ENCODE results near the gene RIN2.

RIN2 gene, protein sequence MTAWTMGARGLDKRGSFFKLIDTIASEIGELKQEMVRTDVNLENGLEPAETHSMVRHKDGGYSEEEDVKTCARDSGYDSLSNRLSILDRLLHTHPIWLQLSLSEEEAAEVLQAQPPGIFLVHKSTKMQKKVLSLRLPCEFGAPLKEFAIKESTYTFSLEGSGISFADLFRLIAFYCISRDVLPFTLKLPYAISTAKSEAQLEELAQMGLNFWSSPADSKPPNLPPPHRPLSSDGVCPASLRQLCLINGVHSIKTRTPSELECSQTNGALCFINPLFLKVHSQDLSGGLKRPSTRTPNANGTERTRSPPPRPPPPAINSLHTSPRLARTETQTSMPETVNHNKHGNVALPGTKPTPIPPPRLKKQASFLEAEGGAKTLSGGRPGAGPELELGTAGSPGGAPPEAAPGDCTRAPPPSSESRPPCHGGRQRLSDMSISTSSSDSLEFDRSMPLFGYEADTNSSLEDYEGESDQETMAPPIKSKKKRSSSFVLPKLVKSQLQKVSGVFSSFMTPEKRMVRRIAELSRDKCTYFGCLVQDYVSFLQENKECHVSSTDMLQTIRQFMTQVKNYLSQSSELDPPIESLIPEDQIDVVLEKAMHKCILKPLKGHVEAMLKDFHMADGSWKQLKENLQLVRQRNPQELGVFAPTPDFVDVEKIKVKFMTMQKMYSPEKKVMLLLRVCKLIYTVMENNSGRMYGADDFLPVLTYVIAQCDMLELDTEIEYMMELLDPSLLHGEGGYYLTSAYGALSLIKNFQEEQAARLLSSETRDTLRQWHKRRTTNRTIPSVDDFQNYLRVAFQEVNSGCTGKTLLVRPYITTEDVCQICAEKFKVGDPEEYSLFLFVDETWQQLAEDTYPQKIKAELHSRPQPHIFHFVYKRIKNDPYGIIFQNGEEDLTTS

DNA sequence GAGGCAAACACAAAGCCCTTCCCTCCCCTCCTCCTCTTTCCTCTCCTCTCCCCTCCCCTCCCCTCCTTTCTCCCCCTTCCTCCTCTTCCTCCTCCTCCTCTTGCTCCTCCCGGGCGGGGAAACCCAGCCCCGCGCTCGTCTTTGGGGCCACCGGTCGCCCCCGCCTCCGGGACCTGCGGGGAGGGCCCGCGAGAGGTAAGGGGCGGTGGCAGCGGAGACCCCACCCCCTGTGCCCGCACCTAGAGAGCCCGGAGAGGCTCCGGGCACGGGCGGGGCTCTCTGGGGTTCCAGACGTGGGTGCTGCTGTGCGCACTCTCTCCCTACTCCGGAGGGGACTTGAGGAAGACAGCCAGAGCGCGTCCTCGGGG, at the start of gene RIN2:
TSS of gene RIN2 (plus strand) at position 126 of the 368 bp plus-strand sequence. CDS start 131,344 bp downstream, outside the sequence.
- Histone ChIP-seq H2AFZ (ENCODE audit: low read depth, low read length) (peak within 1 kb of the TSS; percentile 46), H3K4me1 (ENCODE audit: insufficient read depth, low read length) (peaks cover 15% of the 10 kb centered on the region), H3K4me3 (ENCODE audit: low read length) (peak within 1 kb of the TSS; percentile 71), H3K27me3 (ENCODE audit: insufficient read depth, low read length) (no peaks in the 10 kb centered on the region), H3K36me3 (ENCODE audit: insufficient read depth, low read length) (peaks cover 4% of the 10 kb centered on the region), H3K9me3 (ENCODE audit: low read length) (no peaks in the 10 kb centered on the region)

DNA sequence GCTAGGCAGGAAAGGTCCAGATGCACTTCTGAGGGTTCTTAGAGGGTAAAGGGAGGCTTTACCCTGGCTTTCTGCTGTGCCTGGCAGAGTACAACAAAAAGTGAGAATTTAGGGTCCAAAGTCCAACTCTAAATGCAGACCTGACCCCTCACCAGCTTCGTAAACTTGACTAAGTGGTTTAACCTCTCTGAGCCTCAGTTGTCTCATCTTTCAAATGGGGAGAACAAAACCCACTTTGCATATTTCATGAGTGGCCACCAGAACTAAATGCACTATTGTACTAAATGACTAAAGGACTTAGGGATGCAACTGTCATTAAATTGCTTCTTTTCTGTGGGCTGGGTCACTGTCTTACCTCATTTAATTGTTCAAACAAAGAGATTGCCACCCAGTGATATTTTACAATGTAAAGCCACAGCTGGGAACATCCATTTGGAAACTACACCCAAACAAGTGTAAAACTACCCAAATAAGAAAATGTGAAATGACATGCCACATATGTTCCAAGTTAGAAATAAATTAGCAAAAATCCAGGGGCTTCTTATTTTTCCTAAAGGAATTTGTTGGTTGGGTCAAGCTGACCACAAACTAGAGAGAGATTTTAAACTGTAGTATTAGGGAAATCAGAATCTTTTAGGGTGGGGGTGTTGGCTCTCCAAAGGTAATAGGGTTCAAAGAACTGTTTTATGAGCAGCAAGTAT, 48.3 kb upstream of the RIN2 start:
- Histone ChIP-seq H3K4me3 (ENCODE audit: low read length) (no peak overlapping the region), H3K27me3 (ENCODE audit: insufficient read depth, low read length) (no peaks in the 10 kb centered on the region), H3K36me3 (ENCODE audit: insufficient read depth, low read length) (no peaks in the 10 kb centered on the region), H3K9me3 (ENCODE audit: low read length) (peaks cover 1% of the 10 kb centered on the region), H2AFZ (ENCODE audit: low read depth, low read length) (no peak overlapping the region), H3K4me1 (ENCODE audit: insufficient read depth, low read length) (peaks cover 5% of the 10 kb centered on the region)

DNA sequence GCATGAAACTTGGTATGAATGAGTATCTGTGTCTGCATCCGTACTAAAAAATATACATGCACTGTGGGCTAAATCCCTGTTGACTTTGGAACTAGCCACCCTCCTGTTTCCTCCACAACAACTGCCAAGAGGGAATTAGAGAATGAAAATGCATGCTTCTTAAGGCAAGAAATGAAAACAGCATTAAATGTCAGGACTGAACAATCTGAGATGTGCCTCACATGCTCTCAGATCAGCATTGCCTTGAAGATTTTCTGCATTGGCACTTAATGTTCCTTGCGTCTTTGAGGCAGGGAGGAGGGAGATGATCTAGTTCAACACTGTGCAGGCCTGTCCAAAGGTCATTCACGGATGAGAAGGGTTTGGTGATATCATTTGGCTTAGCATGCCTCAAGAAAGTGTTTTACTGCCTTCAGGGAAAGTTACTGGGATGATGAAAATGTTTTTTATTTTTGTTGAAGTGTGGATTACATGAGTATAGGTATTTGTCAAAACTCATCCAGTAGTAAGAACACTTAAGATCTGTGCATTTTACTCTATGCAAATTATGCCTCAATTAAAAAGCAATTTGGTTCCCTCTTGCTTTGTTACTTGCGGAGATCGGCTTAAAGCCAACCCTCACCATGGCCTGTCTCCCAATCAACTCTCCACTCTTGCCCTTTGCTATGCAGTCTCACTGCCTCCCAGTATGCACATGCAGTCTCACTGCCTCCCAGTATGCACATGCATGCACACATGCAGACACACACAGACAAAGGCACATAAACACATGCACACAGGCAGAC, 47.5 kb upstream of the RIN2 start:
- Histone ChIP-seq H3K4me3 (ENCODE audit: low read length) (no peak overlapping the region), H2AFZ (ENCODE audit: low read depth, low read length) (no peak overlapping the region), H3K4me1 (ENCODE audit: insufficient read depth, low read length) (peaks cover 8% of the 10 kb centered on the region), H3K9me3 (ENCODE audit: low read length) (peaks cover 1% of the 10 kb centered on the region), H3K36me3 (ENCODE audit: insufficient read depth, low read length) (no peaks in the 10 kb centered on the region), H3K27me3 (ENCODE audit: insufficient read depth, low read length) (no peaks in the 10 kb centered on the region)

DNA sequence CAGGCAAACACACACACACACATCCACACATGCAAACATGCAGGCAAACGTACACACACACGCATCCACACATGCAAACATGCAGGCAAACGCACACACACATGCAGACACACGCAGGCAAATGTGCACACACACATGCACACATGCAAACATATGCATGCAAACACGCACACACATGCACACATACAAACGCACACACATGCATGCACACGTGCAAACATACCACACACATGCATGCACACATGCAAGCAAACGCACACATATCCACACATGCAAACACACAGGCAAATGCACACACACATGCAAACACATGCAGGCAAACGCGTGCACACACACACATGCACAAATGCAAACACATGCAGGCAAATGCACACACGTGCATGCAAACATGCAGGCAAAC, 46.9 kb upstream of the RIN2 start:
- H3K27me3 ChIP-seq (ENCODE audit: insufficient read depth, low read length) = no peaks in the 10 kb centered on the region
- no peak overlapping the region for H2AFZ ChIP-seq (ENCODE audit: low read depth, low read length)
- H3K4me3 ChIP-seq (ENCODE audit: low read length) = no peak overlapping the region
- H3K9me3 ChIP-seq (ENCODE audit: low read length) = peaks cover 1% of the 10 kb centered on the region
- peaks cover 8% of the 10 kb centered on the region for H3K4me1 ChIP-seq (ENCODE audit: insufficient read depth, low read length)
- H3K36me3 ChIP-seq (ENCODE audit: insufficient read depth, low read length) = no peaks in the 10 kb centered on the region

DNA sequence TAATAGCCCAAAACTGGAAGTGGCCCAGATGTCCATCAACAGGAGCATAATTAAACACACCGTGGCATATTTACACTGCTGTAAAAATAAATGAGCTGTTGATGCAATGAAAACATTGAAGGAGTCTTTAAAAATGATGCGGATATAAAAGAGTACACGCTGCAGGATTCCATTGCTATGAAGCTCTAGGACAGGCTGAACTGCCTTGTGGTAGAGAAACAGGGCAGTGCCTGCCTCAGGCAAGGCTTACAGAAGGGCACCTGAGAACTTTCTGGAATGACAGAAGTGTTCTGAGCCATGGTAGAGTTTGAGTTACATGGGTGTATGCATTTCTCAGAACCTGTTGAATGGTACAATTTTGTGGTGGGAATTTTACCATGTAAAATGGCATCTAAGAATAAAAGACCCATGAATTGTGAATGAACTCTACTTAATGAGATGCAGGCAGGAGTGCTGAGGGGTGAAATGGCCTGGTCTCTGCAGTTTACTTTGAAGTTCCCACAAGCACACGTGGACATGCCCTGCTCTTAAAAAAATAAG, 45.3 kb upstream of the RIN2 start:
- H3K9me3 ChIP-seq (ENCODE audit: low read length) = peaks cover 6% of the 10 kb centered on the region
- no peak overlapping the region for H2AFZ ChIP-seq (ENCODE audit: low read depth, low read length)
- H3K4me3 ChIP-seq (ENCODE audit: low read length) = no peak overlapping the region
- H3K4me1 ChIP-seq (ENCODE audit: insufficient read depth, low read length) = peaks cover 8% of the 10 kb centered on the region
- H3K27me3 ChIP-seq (ENCODE audit: insufficient read depth, low read length) = no peaks in the 10 kb centered on the region
- H3K36me3 ChIP-seq (ENCODE audit: insufficient read depth, low read length) = no peaks in the 10 kb centered on the region

DNA sequence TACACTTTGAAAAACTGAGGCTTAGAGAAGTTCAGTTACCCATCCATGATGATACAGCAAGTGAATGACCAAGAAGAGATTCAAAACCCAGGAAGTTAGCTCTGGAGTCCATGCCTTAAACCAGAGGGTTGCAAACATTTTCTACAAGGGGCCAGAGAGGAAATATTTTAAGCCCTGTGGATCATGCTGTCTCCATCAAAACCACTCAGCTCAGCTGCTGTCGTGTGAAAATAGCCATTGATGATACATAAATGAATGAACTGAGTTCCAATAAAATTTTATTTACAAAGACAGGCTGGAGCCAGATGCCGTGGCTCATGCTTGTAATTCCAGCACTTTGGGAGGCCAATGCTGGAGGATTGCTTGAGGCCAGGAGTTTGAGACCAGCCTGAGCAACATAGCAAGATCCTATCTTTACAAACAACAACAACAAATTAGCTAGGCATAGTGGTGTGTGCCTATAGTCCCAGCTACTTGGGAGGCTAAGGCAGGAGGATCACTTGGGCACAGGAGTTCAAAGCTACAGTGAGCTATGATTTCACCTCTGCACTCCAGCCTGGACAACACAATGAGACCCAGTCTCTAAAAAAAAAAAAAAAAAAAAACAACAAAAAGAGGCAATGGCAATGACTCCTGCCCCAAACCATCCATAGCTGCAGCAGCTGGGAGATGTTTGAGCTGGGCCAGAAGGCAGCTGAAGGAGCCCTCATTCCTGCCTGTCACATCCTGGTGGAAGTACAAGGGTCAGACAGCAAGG, 44.1 kb upstream of the RIN2 start:
- Histone ChIP-seq H3K4me1 (ENCODE audit: insufficient read depth, low read length) (peaks cover 8% of the 10 kb centered on the region), H3K27me3 (ENCODE audit: insufficient read depth, low read length) (no peaks in the 10 kb centered on the region), H3K4me3 (ENCODE audit: low read length) (no peak overlapping the region), H2AFZ (ENCODE audit: low read depth, low read length) (no peak overlapping the region), H3K36me3 (ENCODE audit: insufficient read depth, low read length) (no peaks in the 10 kb centered on the region), H3K9me3 (ENCODE audit: low read length) (peaks cover 4% of the 10 kb centered on the region)

DNA sequence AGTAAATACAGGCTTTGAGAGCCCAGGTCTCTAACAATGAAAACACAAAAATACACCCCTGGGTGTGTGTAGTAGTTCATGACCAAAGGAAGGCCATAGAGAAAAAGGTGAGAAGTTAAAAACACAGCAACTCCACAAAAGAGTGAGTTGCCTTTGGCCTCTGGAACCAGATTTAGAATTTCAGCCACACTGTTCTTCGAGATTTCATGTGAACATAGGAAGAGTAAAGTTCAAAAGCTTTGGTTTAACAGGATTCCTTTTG, 43.5 kb upstream of the RIN2 start:
- peaks cover 4% of the 10 kb centered on the region for H3K9me3 ChIP-seq (ENCODE audit: low read length)
- H3K4me1 ChIP-seq (ENCODE audit: insufficient read depth, low read length) = peaks cover 8% of the 10 kb centered on the region
- no peaks in the 10 kb centered on the region for H3K36me3 ChIP-seq (ENCODE audit: insufficient read depth, low read length)
- no peak overlapping the region for H2AFZ ChIP-seq (ENCODE audit: low read depth, low read length)
- no peak overlapping the region for H3K4me3 ChIP-seq (ENCODE audit: low read length)
- H3K27me3 ChIP-seq (ENCODE audit: insufficient read depth, low read length) = no peaks in the 10 kb centered on the region

DNA sequence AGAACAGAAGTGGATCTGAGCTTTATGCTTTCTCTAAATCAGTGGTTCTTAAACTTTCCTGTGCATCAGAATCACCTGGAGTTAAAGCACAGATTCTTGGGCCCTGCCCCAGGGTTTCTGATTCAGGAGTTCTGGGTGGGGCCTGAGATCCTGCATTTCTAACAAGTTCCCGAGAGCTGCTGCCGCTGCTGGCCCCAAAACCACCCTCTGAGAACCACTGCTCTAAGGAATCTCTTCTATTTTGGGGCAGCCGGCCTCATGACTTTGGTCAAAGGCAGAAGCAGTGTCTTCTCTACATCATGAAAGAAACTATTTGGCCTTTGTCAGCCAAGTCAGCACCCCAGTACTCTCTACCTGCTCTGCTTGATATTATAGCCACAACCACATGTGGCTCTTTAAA, 42.1 kb upstream of the RIN2 start:
- no peaks in the 10 kb centered on the region for H3K36me3 ChIP-seq (ENCODE audit: insufficient read depth, low read length)
- H3K4me3 ChIP-seq (ENCODE audit: low read length) = no peak overlapping the region
- peaks cover 3% of the 10 kb centered on the region for H3K27me3 ChIP-seq (ENCODE audit: insufficient read depth, low read length)
- H2AFZ ChIP-seq (ENCODE audit: low read depth, low read length) = no peak overlapping the region
- H3K9me3 ChIP-seq (ENCODE audit: low read length) = peaks cover 4% of the 10 kb centered on the region
- H3K4me1 ChIP-seq (ENCODE audit: insufficient read depth, low read length) = peaks cover 8% of the 10 kb centered on the region

DNA sequence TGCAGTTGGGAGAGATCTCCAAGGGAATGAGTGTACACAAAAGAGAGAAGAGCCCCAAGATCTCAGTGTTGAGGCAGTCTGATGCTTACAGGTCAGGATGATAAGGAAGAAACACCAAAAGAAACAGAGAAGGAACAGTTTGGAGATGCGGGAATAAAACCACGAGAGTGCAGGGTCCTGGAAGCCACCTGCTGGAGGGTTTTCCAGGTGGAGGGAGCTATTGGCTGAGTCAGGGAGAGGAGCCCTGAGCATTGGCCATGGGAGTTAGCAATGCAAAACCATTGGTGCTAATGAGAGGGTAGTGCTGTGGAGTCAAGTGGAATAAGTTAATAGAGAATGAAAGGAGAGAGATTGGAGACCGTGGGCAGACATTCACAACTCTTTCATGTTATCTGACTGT, 39.2 kb upstream of the RIN2 start:
- no peak overlapping the region for H2AFZ ChIP-seq (ENCODE audit: low read depth, low read length)
- no peaks in the 10 kb centered on the region for H3K36me3 ChIP-seq (ENCODE audit: insufficient read depth, low read length)
- peaks cover 4% of the 10 kb centered on the region for H3K9me3 ChIP-seq (ENCODE audit: low read length)
- H3K27me3 ChIP-seq (ENCODE audit: insufficient read depth, low read length) = peaks cover 3% of the 10 kb centered on the region
- peaks cover 8% of the 10 kb centered on the region for H3K4me1 ChIP-seq (ENCODE audit: insufficient read depth, low read length)
- no peak overlapping the region for H3K4me3 ChIP-seq (ENCODE audit: low read length)

DNA sequence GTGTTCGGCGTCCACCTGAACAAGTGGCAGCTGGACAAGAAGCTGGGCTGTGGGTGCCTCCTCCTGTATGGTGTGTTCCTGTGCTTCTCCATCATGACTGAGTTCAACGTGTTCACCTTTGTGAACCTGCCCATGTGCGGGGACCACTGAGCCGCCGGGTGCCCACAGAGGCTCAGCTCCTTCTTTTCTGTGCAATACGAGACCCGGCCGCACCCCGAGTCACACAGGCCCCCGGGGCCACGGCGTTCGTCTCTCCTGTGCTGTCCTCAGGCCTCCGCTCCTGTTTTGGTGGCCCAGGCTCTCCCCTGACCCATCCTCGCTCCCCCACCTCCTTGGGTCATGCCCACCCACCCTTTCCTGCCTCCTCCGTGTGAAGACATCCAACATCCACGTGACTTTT, 37.1 kb upstream of the RIN2 start:
- peaks cover 3% of the 10 kb centered on the region for H3K27me3 ChIP-seq (ENCODE audit: insufficient read depth, low read length)
- H2AFZ ChIP-seq (ENCODE audit: low read depth, low read length) = no peak overlapping the region
- H3K4me3 ChIP-seq (ENCODE audit: low read length) = no peak overlapping the region
- H3K4me1 ChIP-seq (ENCODE audit: insufficient read depth, low read length) = peaks cover 4% of the 10 kb centered on the region
- peaks cover 4% of the 10 kb centered on the region for H3K9me3 ChIP-seq (ENCODE audit: low read length)
- no peaks in the 10 kb centered on the region for H3K36me3 ChIP-seq (ENCODE audit: insufficient read depth, low read length)

DNA sequence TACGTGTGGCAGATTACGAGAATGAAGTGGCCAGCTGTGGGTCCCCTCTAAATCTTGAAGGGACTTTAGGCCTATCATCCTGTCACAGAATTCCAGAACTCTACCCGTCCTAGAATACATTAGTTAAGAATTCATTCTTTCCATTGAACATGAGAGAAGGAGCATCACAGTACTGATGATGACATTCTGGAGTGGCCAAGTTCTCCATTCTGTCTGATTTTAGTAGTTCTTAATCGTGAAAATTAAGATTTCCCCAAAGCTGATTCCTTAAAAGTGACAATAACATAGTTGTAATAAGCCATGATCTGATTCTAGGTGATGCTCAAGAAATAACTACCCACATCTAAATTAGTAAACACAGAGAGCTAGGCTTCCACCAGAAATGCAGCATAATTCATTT, 35.0 kb upstream of the RIN2 start:
- H2AFZ ChIP-seq (ENCODE audit: low read depth, low read length) = no peak overlapping the region

More for the DNA sequence above, 35.0 kb upstream of the RIN2 start:
- H3K36me3 ChIP-seq (ENCODE audit: insufficient read depth, low read length) = no peaks in the 10 kb centered on the region
- no peak overlapping the region for H3K4me3 ChIP-seq (ENCODE audit: low read length)
- peaks cover 4% of the 10 kb centered on the region for H3K4me1 ChIP-seq (ENCODE audit: insufficient read depth, low read length)
- peaks cover 3% of the 10 kb centered on the region for H3K27me3 ChIP-seq (ENCODE audit: insufficient read depth, low read length)
- no peaks in the 10 kb centered on the region for H3K9me3 ChIP-seq (ENCODE audit: low read length)

Measured in neuron (in vitro differentiated cells).